ENCODE measurements around the gene NCAPG.
"Not testable (repeated sequence)": the region's sequence is repeated elsewhere in the genome, so short reads cannot be mapped to it uniquely, and the experiment has no call there.

NCAPG gene

GRCh38 chr4:17788956-17789355, 21.8 kb upstream of the NCAPG start:
- no peak for DNase-seq

- DNase-seq = no peak
Observed at GRCh38 chr4:17794730-17795129, 16.0 kb upstream of the NCAPG start.

- no peak for DNase-seq
Observed at GRCh38 chr4:17797808-17798207, 13.0 kb upstream of the NCAPG start.

- no peak for DNase-seq
Observed at GRCh38 chr4:17805580-17806155, 5.1 kb upstream of the NCAPG start.

GRCh38 chr4:17807446-17807845, 3.3 kb upstream of the NCAPG start:
- DNase-seq = no peak

- DNase-seq = no peak
Observed at GRCh38 chr4:17809667-17810066, 1.1 kb upstream of the NCAPG start.

GRCh38 chr4:17811078-17811603, 362 bp downstream of the NCAPG start:
- no peak for DNase-seq

- no peak for DNase-seq
Observed at GRCh38 chr4:17812125-17812524, 1.3 kb downstream of the NCAPG start.

GRCh38 chr4:17812801-17813200, 2.0 kb downstream of the NCAPG start:
- no peak for DNase-seq

GRCh38 chr4:17814140-17814539, 3.4 kb downstream of the NCAPG start:
- no peak for DNase-seq

GRCh38 chr4:17816142-17816541, 5.4 kb downstream of the NCAPG start:
- no peak for DNase-seq

- peak; percentile 13 for DNase-seq
Observed at GRCh38 chr4:17817027-17817426, 6.2 kb downstream of the NCAPG start.

- no peak for DNase-seq
Observed at GRCh38 chr4:17823871-17824669, 13.3 kb downstream of the NCAPG start.

GRCh38 chr4:17846266-17846665, 35.5 kb downstream of the NCAPG start:
- no peak for DNase-seq

- DNase-seq = not testable (repeated sequence)
Observed at GRCh38 chr4:17850295-17850694, 39.5 kb downstream of the NCAPG start.

- DNase-seq = no peak
Observed at GRCh38 chr4:17851959-17852358, 41.2 kb downstream of the NCAPG start.

GRCh38 chr4:17854036-17854435, 43.3 kb downstream of the NCAPG start:
- no peak for DNase-seq

- no peak for DNase-seq
Observed at GRCh38 chr4:17859793-17860406, 49.1 kb downstream of the NCAPG start.

- DNase-seq = not testable (repeated sequence)
Observed at GRCh38 chr4:17861906-17862305, 51.1 kb downstream of the NCAPG start.

- DNase-seq = no peak
Observed at GRCh38 chr4:17865866-17866363, 55.1 kb downstream of the NCAPG start.

GRCh38 chr4:17866810-17867209, 56.0 kb downstream of the NCAPG start:
- DNase-seq = no peak

- DNase-seq = no peak
Observed at GRCh38 chr4:17867276-17867675, 56.5 kb downstream of the NCAPG start.

GRCh38 chr4:17869327-17869726, 58.5 kb downstream of the NCAPG start:
- DNase-seq = no peak
